ENCODE measurements around the gene SLMAP.
"Not testable (repeated sequence)": the region's sequence is repeated elsewhere in the genome, so short reads cannot be mapped to it uniquely, and the experiment has no call there.

SLMAP gene

DNA sequence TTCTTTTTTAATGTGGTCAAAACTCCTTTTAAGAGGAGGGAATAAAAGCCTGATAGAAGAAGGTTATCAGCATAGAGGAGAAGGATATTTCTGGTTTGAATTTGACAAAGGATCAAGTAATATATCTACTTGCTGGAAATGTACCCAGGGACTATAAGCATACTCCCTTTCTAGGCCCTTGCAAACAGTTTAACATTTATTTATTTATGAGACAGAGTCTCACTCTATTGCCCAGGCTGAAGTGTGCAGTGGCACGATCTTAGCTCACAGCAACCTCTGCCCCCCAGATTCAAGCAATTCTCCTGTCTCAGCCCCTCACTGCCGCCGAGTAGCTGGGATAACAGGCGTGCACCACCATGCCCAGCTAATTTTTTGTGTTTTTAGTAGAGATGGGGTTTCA, 71.6 kb downstream of the SLMAP start:
- DNase-seq (ENCODE audit: low spot score) = no peak

DNA sequence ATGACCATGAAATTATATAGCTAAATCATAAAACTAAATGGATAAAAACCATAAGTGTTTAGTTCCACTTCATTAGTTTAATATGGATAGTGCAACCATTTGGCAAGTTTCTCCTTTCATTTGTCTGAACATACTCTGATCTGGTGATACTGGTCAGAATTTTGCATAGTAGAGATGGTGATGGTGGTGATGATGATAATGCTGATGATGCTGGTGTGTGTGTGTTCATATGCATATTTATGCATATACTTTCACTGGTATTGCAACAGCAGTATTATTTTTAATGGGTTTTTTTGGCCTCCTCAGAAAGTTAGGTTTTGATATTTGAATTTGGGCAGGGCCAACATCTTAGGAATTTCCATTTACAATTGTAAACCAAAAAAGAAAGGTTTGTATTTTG, 76.4 kb downstream of the SLMAP start:
- DNase-seq (ENCODE audit: low spot score) = no peak

DNA sequence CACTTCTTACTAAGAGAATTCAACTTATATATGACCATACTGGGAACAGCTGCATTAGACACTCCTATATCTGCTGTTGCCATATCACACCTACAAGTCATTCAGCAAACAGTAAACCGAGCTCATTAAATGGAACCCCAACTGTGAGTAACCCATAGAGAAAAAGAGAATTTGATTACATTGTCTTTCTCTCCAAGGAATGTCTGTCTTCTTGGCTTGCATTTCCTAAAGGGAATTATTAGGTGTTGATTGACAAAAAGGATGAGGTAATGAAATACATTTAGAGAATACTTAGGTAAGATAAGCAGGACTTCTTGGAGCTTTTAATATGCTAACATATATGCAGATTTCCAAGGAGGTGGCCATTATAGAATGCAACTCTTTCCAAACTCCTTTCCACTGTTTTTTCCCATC, 76.8 kb downstream of the SLMAP start:
- DNase-seq (ENCODE audit: low spot score) = no peak

DNA sequence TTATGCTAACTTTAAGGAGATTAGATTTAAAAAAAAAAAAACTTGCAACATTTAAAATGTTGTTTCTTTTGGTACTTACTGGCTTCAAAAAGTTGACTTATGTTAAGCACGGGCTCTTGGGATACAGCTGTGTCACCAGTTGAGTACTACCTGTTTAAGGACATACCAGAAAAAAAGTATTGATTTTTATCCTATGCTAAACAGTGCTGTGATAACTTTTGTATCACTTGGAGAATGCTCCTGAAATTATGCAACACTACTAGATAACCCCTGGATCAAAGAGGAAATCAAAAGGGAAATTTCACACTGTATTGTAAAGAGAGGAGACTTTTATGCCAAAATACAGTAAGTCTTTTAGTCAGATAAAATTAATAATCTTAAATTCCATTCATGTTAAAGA, 77.7 kb downstream of the SLMAP start:
- no peak for DNase-seq (ENCODE audit: low spot score)

GRCh38 chr3:57837686-57838085, 81.6 kb downstream of the SLMAP start:
- no peak for DNase-seq (ENCODE audit: low spot score)

- no peak for DNase-seq (ENCODE audit: low spot score)
Observed at GRCh38 chr3:57838627-57839026, 82.5 kb downstream of the SLMAP start.

- no peak for DNase-seq (ENCODE audit: low spot score)
Observed at GRCh38 chr3:57840473-57840872, 84.4 kb downstream of the SLMAP start.

DNA sequence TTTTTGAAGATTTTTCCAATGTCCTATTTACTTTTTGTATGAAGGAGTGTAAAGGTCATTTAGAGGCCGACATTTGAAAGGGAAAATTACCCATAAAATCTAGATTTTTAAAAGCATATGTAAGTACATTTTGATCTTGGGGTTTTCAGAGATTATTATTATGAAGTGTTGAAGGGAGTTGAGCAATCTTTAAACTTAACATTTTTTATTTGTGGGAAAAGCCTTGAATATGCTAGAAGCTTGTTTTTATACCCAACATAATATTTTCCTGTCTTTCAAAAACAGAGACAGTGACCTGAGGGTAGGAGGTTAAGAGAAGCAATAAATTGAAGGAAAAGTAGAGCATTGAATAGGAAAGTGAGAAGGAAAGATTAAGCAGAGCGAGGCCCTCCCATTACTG, 85.7 kb downstream of the SLMAP start:
- no peak for DNase-seq (ENCODE audit: low spot score)

GRCh38 chr3:57848177-57848738, 92.1 kb downstream of the SLMAP start:
- DNase-seq (ENCODE audit: low spot score) = no peak

DNA sequence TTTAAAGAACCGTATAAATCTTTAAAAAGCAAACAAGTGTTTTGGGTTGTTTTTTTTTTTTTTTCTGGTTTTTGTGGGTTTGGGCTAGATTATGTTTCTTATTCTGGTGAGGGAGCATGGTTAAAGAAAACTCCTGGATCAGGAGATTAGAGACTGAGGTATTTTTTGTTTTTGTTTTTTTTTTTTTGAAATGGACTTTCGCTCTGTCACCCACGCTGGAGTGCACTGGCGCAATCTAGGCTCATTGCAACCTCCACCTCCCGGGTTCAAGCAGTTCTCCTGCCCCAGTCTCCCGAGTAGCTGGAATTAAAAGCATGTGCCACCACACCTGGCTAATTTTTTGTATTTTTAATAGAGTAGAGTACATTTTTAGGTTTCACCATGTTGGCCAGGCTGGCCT, 95.2 kb downstream of the SLMAP start:
- no peak for DNase-seq (ENCODE audit: low spot score)

GRCh38 chr3:57852896-57853295, 96.8 kb downstream of the SLMAP start:
- DNase-seq (ENCODE audit: low spot score) = no peak

GRCh38 chr3:57855281-57855680, 99.2 kb downstream of the SLMAP start:
- DNase-seq (ENCODE audit: low spot score) = no peak

DNA sequence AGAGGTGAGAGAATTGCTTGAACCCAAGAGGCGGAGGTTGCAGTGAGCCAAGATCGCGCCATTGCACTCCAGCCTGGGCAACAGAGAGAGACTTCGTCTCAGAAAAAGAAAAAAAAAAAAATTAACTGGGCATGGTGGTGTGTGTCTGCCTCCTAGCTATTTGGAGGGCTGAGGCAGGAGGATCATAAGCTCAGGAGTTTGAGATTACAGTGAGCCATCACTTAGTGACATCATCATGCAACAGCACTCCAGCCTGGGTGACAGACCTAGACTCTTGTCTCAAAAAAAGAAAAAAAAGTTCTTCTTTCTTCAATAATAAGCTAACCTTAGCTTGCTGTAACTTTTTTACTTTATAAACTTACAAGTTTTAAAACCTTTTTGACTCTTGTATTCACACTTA, 99.8 kb downstream of the SLMAP start:
- no peak for DNase-seq (ENCODE audit: low spot score)

DNA sequence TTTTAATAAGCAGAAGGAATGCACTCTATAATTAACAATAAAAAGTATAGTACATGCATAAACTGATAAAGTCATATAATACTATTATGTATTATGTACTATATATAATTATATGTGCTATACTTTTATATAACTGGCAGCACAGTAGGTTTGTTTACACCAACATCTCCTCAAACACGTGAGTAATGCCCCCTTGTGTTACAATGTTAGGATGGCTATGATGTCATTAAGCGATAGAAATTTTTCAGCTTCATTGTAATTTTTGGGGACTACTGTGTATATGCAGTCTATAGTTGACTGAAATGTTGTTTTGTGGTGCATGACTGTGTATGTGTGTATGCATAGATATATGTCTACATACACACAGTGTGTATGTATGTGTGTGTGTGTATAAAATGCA, 100.6 kb downstream of the SLMAP start:
- no peak for DNase-seq (ENCODE audit: low spot score)

DNA sequence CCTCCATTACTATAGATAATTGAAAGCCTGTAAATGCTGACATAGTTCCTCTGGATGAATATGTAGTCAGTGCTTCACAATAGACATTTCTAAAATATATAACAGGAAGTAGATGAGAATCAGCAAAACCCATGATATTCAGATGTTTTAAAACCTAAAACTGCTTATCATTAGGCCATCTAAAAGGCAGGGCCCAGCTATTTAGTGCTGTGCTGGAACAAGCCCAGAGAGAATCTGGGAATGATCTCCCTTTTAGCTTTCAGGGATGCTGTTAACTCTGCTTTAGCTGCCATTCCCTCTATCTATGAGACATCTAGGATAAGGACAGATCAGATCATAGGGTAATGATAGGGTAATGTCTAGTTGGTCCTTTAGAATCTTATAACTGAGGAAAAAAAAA, 106.8 kb downstream of the SLMAP start:
- DNase-seq (ENCODE audit: low spot score) = no peak

- DNase-seq (ENCODE audit: low spot score) = no peak
Observed at GRCh38 chr3:57863380-57863779, 107.3 kb downstream of the SLMAP start.

DNA sequence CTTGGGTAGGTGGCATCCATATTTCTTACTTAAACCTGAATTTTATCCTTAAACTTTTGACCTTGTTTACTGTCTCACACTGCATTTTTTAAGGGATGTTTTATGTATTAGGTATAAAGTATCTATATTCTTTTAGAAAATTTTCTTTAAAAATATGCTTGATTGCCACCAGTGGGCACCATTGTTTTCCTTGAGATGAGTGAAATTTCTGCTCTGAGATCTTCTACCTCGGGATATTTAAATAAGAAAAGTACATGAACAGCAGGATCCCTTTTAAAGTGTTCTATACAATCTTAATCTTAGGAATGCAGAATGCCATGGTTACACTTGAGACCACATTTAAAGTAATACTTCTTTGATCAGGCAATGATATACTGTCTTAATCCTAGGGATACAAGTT, 108.7 kb downstream of the SLMAP start:
- DNase-seq (ENCODE audit: low spot score) = no peak

- not testable (repeated sequence) for DNase-seq (ENCODE audit: low spot score)
Observed at GRCh38 chr3:57869110-57869509, 113.0 kb downstream of the SLMAP start.

DNA sequence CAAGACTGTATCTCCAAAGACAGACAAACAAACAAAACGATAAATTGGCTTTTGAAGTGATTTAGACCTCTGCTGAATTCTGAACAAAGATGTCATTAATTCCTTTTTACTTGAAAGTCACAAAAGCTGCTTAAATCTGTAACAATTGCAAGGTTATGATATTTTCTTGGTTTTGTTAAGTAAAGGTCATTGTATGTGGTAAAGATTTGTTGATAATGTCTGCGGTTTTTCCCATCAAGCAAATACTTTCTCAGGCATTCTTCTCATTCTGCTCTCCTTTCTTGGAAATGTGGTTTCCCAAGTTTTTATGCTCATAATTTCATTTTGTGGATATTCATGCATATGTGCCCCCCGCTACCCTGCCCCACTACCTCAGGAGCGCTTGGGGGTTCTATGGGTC, 116.5 kb downstream of the SLMAP start:
- DNase-seq (ENCODE audit: low spot score) = no peak

GRCh38 chr3:57876632-57877031, 120.5 kb downstream of the SLMAP start:
- DNase-seq (ENCODE audit: low spot score) = no peak

GRCh38 chr3:57877116-57877515, 121.0 kb downstream of the SLMAP start:
- DNase-seq (ENCODE audit: low spot score) = no peak

GRCh38 chr3:57884436-57884835, 128.3 kb downstream of the SLMAP start:
- DNase-seq (ENCODE audit: low spot score) = not testable (repeated sequence)

GRCh38 chr3:57889807-57890206, 133.7 kb downstream of the SLMAP start:
- no peak for DNase-seq (ENCODE audit: low spot score)

GRCh38 chr3:57890874-57891273, 134.8 kb downstream of the SLMAP start:
- DNase-seq (ENCODE audit: low spot score) = no peak

DNA sequence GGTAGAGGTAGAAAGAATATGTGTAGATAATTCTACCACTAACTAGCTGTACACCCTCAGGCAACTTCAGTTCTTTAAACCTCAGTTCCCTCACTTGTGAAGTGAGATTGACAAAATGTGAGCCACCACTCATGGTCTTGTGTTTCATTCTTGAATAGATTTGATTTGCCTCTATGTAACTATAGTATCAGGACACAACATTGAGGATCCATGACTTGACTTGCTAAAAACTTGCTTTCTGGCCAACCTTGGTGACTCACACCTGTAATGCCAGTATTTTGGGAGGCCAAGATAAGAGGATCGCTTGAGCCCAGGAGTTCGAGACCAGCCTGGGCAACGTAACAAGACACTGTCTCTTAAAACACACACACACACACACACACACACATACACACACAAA, 136.3 kb downstream of the SLMAP start:
- no peak for DNase-seq (ENCODE audit: low spot score)

Measured in ecto neural progenitor cell (in vitro differentiated cells).